ENCODE data around the gene DIRAS3. TPM values are rescaled to one million over a fixed set of nuclear protein-coding genes. Genes with fewer than 3 reads are reported as not detected.
A peak's percentile ranks its signal among the peaks of the same experiment; 100 is the strongest.

The DIRAS3 gene
- total and polyA plus RNA-seq, 2 of the 8 experiments (the other 6 are each of a cell fraction or from before 2014, with no cell fraction given), result 0.11 TPM; not detected in 1

DNA sequence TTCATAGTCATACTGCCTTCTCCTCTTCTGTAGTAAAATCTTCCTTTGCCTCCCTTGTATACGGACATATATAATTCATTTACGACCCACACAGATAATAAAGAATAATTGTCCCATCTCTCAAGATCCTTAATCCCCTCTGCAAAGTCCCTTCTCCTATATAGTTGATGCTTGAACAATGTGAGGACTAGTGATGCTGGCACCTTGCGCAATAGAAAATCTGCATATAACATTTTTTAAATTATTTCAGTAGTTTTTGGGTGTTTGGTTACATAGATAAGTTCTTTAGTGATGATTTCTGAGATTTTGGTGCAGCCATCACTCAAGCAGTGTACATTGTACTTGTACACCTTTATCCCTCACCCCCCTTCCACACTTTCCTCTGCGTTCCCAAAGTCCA lies 21.0 kb downstream of the DIRAS3 start:
- no peaks in the 10 kb centered on the region for H3K9me3 ChIP-seq (ENCODE audit: insufficient read depth in 2 of 2, low read depth in 1 of 2, low read length in 1 of 2)
- H3K27me3 ChIP-seq (replicated peaks in 1 of 4; ENCODE audit: control insufficient read depth in 3 of 4, extremely low read depth in 1 of 4, insufficient read depth in 3 of 4, low read length in 3 of 4), result no peaks in the 10 kb centered on the region
- no peak overlapping the region for H2AFZ ChIP-seq (ENCODE audit: low read length)
- no peak overlapping the region for H2BK120ac ChIP-seq (replicated peaks; ENCODE audit: low read depth, low read length)
- H4K91ac ChIP-seq (replicated peaks; ENCODE audit: insufficient read length, low read length), result no peak overlapping the region
- TF ChIP-seq CEBPB (IDR thresholded peaks at IDR 0.05; ENCODE audit: low read depth, low read length) (peak; percentile 69; the same call in 1 of the 2 replicates), POLR2AphosphoS5 (IDR thresholded peaks at IDR 0.05; ENCODE audit: low read depth, low read length) (no peak), EGR1 (IDR thresholded peaks at IDR 0.05; ENCODE audit: borderline replicate concordance, low read depth, low read length) (no peak)
- no peak overlapping the region for H3K4ac ChIP-seq (replicated peaks; ENCODE audit: insufficient read length, low read depth, low read length)
- no peaks in the 10 kb centered on the region for H3K79me1 ChIP-seq (ENCODE audit: low read depth, low read length)
- H2BK15ac ChIP-seq (ENCODE audit: low read length), result no peak overlapping the region
- WGBS, 2 experiments (ENCODE audit: extremely low coverage in 1 of 2, insufficient coverage in 1 of 2, insufficient read length in 1 of 2, insufficient replicate concordance in 2 of 2, low coverage in 1 of 2, low lambda C conversion rate in 2 of 2, missing lambda C conversion rate in 1 of 2), result 96% methylated on average over 4 of the region's 4 CpGs; no CpG with 5 or more reads in 1 of the 2 experiments
- H2BK20ac ChIP-seq (ENCODE audit: low read length), result no peak overlapping the region
- H3K23ac ChIP-seq (ENCODE audit: insufficient read length), result no peak overlapping the region
- H3K56ac ChIP-seq (replicated peaks; ENCODE audit: insufficient read length, low read depth, low read length), result no peak overlapping the region
- DNase-seq (ENCODE audit: low read depth in 1 of 2, low spot score in 2 of 2) (no peak), FAIRE-seq (no peak)
- H4K5ac ChIP-seq (ENCODE audit: insufficient read length, low read depth, low read length), result no peak overlapping the region
- no peak overlapping the region for H2BK12ac ChIP-seq (ENCODE audit: low read depth, low read length)
- no peaks in the 10 kb centered on the region for H4K20me1 ChIP-seq (replicated peaks in 1 of 2; ENCODE audit: control insufficient read depth in 1 of 2, insufficient read depth in 2 of 2, low read length in 2 of 2)
- H3K27ac ChIP-seq (ENCODE audit: low read depth, low read length), result no peak overlapping the region
- no peaks in the 10 kb centered on the region for H3K23me2 ChIP-seq (ENCODE audit: low read depth, low read length)
- no peak overlapping the region for H3K4me3 ChIP-seq (ENCODE audit: extremely low read depth in 1 of 4, insufficient read depth in 2 of 4, low read depth in 3 of 4, low read length in 4 of 4)
- no peaks in the 10 kb centered on the region for H3K79me2 ChIP-seq (ENCODE audit: control insufficient read depth in 1 of 2, insufficient read depth in 2 of 2, low read length in 2 of 2)
- no peak overlapping the region for H3K4me2 ChIP-seq (ENCODE audit: insufficient read depth in 1 of 2, low read depth in 2 of 2, low read length in 2 of 2)
- ChIA-PET POLR2A (ENCODE audit: partially characterized antibody) (no interaction called here), CTCF (ENCODE audit: partially characterized antibody) (interaction anchor here (0.9 kb wide), 1 partner anchor 12 kb away, joined by 3 read pairs; no protein-coding TSS in a partner anchor)
- H2AK5ac ChIP-seq (ENCODE audit: low read depth, low read length), result no peak overlapping the region
- no peak overlapping the region for H3K18ac ChIP-seq (ENCODE audit: extremely low read depth, low read length)
- no peak overlapping the region for H3K14ac ChIP-seq (ENCODE audit: insufficient read length)
- H3K36me3 ChIP-seq (ENCODE audit: control insufficient read depth in 2 of 4, insufficient read depth in 4 of 4, low read length in 3 of 4), result no peaks in the 10 kb centered on the region
- no peaks in the 10 kb centered on the region for H3K4me1 ChIP-seq (replicated peaks in 1 of 4; ENCODE audit: control insufficient read depth in 3 of 4, insufficient read depth in 4 of 4, low read length in 3 of 4)
- no peak overlapping the region for H2BK5ac ChIP-seq (ENCODE audit: low read depth, low read length)
- no peak overlapping the region for H3K9ac ChIP-seq (replicated peaks in 1 of 4; ENCODE audit: extremely low read depth in 1 of 4, low read depth in 3 of 4, low read length in 3 of 4)
- H4K8ac ChIP-seq (ENCODE audit: extremely low read depth, insufficient read depth, low read length), result no peak overlapping the region

Data from H1 (cell line).